HG03066 (cell line): ENCODE results near the gene UGDH.

Experiments used
- ATAC-seq: cut with Tn5 transposase; IDR thresholded peaks from one replicate; pipeline ENCODE4 v1.9.1; 2021; ENCODE audit warnings: low read depth; ENCODE audit not compliant: unreplicated experiment

UGDH gene

GRCh38 chr4:39456946-39457763, 70.1 kb downstream of the UGDH start:
- ATAC-seq: no peak

- ATAC-seq: no peak
Observed at GRCh38 chr4:39455486-39455885, 71.8 kb downstream of the UGDH start.

- ATAC-seq: no peak
Observed at GRCh38 chr4:39453738-39454137, 73.5 kb downstream of the UGDH start.

GRCh38 chr4:39452860-39453587, 74.2 kb downstream of the UGDH start:
- no peak for ATAC-seq

GRCh38 chr4:39452153-39452859, 74.9 kb downstream of the UGDH start:
- ATAC-seq: no peak

GRCh38 chr4:39451423-39452023, 75.7 kb downstream of the UGDH start:
- no peak for ATAC-seq

GRCh38 chr4:39450618-39451017, 76.6 kb downstream of the UGDH start:
- no peak for ATAC-seq
